Naive thymus-derived CD8-positive, alpha-beta T cell (primary cell): ENCODE measurements around the gene NUP107. TPM values are rescaled to one million over a fixed set of nuclear protein-coding genes. Genes with fewer than 3 reads are reported as not detected.
"Not testable (repeated sequence)": the region's sequence is repeated elsewhere in the genome, so short reads cannot be mapped to it uniquely, and the experiment has no call there.

ENCODE experiments used
- ATAC-seq, 2 donors: fragments of 150-1000 bp; cut with Tn5 transposase in 1 of 2; sonication (Bioruptor Pico), chemical (Tn5 transposase) in 1 of 2; 1 replicate in 1 of 2; 2 replicates in 1 of 2; pipeline ENCODE4 v1.10.0; 2021; ENCODE audit warnings: mild to moderate bottlenecking in 2 of 2, moderate library complexity in 2 of 2
- POLR2A ChIA-PET: fragments of 350-600 bp; sonication (Branson Sonifier 250); formaldehyde crosslinking; loops from one replicate; lab custom pipeline; 2021; ENCODE audit warnings: antibody characterized with exemption; lab: Charles Lee
- DNase-seq, 10 donors: peaks; one replicate each; pipeline versions ENCODE4 v3.0.0 to v3.0.0-alpha.2; 2020 to 2022
- H3K27ac Mint-ChIP-seq, 10 donors: one replicate each; pipeline ENCODE4 v1.8.0; 2020 to 2022; ENCODE audit warnings: mild to moderate bottlenecking in 10 of 10, mixed read lengths in 10 of 10, moderate library complexity in 4 of 10, inconsistent platforms in 1 of 10
- H3K27me3 Mint-ChIP-seq, 5 donors: one replicate each; pipeline ENCODE4 v1.8.0; 2021 to 2022; ENCODE audit warnings: mixed read lengths in 5 of 5
- H3K36me3 Mint-ChIP-seq, 3 donors: one replicate each; pipeline ENCODE4 v1.8.0; 2020 to 2022; ENCODE audit warnings: mixed read lengths in 3 of 3, mild to moderate bottlenecking in 2 of 3, inconsistent platforms in 1 of 3
- H3K4me1 Mint-ChIP-seq, 4 donors: one replicate each; pipeline ENCODE4 v1.8.0; 2021 to 2022; ENCODE audit warnings: mixed read lengths in 4 of 4
- H3K4me3 Mint-ChIP-seq, 10 donors: one replicate each; pipeline ENCODE4 v1.8.0; 2020 to 2022; ENCODE audit warnings: mild to moderate bottlenecking in 10 of 10, mixed read lengths in 10 of 10, moderate library complexity in 6 of 10, inconsistent platforms in 1 of 10
- H3K9me3 Mint-ChIP-seq, 9 donors: one replicate each; pipeline ENCODE4 v1.8.0; 2020 to 2022; ENCODE audit warnings: mixed read lengths in 9 of 9, mild to moderate bottlenecking in 3 of 9, inconsistent platforms in 1 of 9, moderate library complexity in 1 of 9
- polyA plus RNA-seq, 3 donors: library from polyadenylated mRNA; unstranded; fragments of 300-500 nt; fragmentation: Illumina TruSeq; gene quantifications; one replicate each; pipeline ENCODE4 v1.2.3, GENCODE V29; 2021
- total RNA-seq, 8 experiments: library from RNA in 2 of 8; stranded (reverse) in 2 of 8; gene quantifications; one replicate each; pipeline ENCODE4 v1.2.3 and lab custom pipeline; 2021 to 2026

NUP107 gene
- total and polyA plus RNA-seq, 5 experiments from 2014 or later: 21.3 to 78.5 (median 39.0) TPM

GRCh38 chr12:68667896-68668295, 18.9 kb upstream of the NUP107 start:
- peaks cover 0 to 1% (median 0%) of the 10 kb centered on the region in 9 donors for H3K9me3 Mint-ChIP-seq
- POLR2A ChIA-PET: interaction anchor here (0.9 to 2.3 kb wide), 2 partner anchors 19 to 130 kb away, joined by 3 to 6 read pairs; partner anchors contain the start of gene NUP107
- peak; percentile 14 to 30 for ATAC-seq

GRCh38 chr12:68671179-68671578, 15.6 kb upstream of the NUP107 start:
- POLR2A ChIA-PET: interaction anchor here (0.7 to 1.0 kb wide), 3 partner anchors 16 to 218 kb away, joined by 3 to 4 read pairs (median 3); no protein-coding TSS in a partner anchor
- peaks cover 23 to 66% (median 59%) of the 10 kb centered on the region in 4 donors for H3K4me1 Mint-ChIP-seq

More at GRCh38 chr12:68667896-68668295, 18.9 kb upstream of the NUP107 start:
- peaks cover 23 to 68% (median 49%) of the 10 kb centered on the region in 4 donors for H3K4me1 Mint-ChIP-seq
- no peak for DNase-seq
- peak overlapping the region in 8 of 10 donors; percentile 30 to 86 (median 70) for H3K27ac Mint-ChIP-seq
- H3K36me3 Mint-ChIP-seq: peaks cover 0 to 25% (median 2%) of the 10 kb centered on the region in 3 donors
- no peaks in the 10 kb centered on the region for H3K27me3 Mint-ChIP-seq
- H3K4me3 Mint-ChIP-seq: peak overlapping the region in 1 of 10 donors; percentile 27

DNA sequence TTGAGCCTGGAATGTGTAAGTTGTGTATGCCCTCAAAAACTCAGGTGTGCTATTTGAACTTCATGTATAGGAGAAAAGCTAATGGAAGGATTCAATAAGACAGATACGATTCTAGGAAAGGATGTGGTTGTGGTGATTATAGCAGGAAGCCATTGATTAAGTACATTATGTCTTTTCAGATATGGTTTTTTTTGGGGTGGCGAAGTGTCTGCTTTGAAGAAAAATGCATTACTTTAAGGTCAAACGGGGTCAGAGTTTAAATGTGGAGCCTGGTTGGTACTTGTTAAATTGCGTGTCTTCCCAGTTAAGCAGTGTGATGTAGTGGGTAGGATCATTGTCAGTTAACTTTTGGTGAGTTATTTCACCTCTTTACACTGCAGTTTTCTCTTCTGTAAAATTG, 13.0 kb upstream of the NUP107 start:
- Mint-ChIP-seq H3K9me3 (peaks cover 0 to 1% (median 0%) of the 10 kb centered on the region in 9 donors), H3K27ac (peak overlapping the region; percentile 51 to 92 (median 79)), H3K4me3 (peak overlapping the region; percentile 33 to 82 (median 67)), H3K27me3 (no peaks in the 10 kb centered on the region), H3K4me1 (peaks cover 16 to 55% (median 47%) of the 10 kb centered on the region in 4 donors), H3K36me3 (peaks cover 0 to 4% (median 2%) of the 10 kb centered on the region in 3 donors)
- ATAC-seq (peak in 1 of 2 donors; percentile 20), DNase-seq (peak in 5 of 10 donors; percentile 10 to 53 (median 33))
- POLR2A ChIA-PET: interaction anchor here (1.0 to 1.7 kb wide), 3 partner anchors 9 to 308 kb away, joined by 3 to 4 read pairs (median 3); no protein-coding TSS in a partner anchor

More at GRCh38 chr12:68671179-68671578, 15.6 kb upstream of the NUP107 start:
- Mint-ChIP-seq H3K27me3 (no peaks in the 10 kb centered on the region), H3K9me3 (peaks cover 0 to 1% (median 0%) of the 10 kb centered on the region in 9 donors), H3K27ac (peak overlapping the region; percentile 0 to 85 (median 29)), H3K36me3 (peaks cover 0 to 9% (median 4%) of the 10 kb centered on the region in 3 donors), H3K4me3 (peak overlapping the region in 5 of 10 donors; percentile 1 to 16 (median 5))
- DNase-seq (no peak), ATAC-seq (no peak)

- peaks cover 0 to 4% (median 2%) of the 10 kb centered on the region in 3 donors for H3K36me3 Mint-ChIP-seq
- POLR2A ChIA-PET: interaction anchor here (0.8 to 2.1 kb wide), 5 partner anchors 10 to 135 kb away, joined by 3 to 12 read pairs (median 5); partner anchors contain the start of gene RAP1B
- peaks cover 0 to 2% (median 0%) of the 10 kb centered on the region in 9 donors for H3K9me3 Mint-ChIP-seq
- H3K4me3 Mint-ChIP-seq: peak overlapping the region; percentile 43 to 82 (median 71)
- peaks cover 21 to 61% (median 53%) of the 10 kb centered on the region in 4 donors for H3K4me1 Mint-ChIP-seq
- no peaks in the 10 kb centered on the region for H3K27me3 Mint-ChIP-seq
- ATAC-seq: no peak
- peak overlapping the region in 9 of 10 donors; percentile 51 to 98 (median 91) for H3K27ac Mint-ChIP-seq
- DNase-seq: no peak
Measured at GRCh38 chr12:68674376-68674775, 12.4 kb upstream of the NUP107 start.

GRCh38 chr12:68675101-68675842, 11.5 kb upstream of the NUP107 start:
- H3K27me3 Mint-ChIP-seq: no peaks in the 10 kb centered on the region
- peak overlapping the region; percentile 0 to 98 (median 94) for H3K27ac Mint-ChIP-seq

DNA sequence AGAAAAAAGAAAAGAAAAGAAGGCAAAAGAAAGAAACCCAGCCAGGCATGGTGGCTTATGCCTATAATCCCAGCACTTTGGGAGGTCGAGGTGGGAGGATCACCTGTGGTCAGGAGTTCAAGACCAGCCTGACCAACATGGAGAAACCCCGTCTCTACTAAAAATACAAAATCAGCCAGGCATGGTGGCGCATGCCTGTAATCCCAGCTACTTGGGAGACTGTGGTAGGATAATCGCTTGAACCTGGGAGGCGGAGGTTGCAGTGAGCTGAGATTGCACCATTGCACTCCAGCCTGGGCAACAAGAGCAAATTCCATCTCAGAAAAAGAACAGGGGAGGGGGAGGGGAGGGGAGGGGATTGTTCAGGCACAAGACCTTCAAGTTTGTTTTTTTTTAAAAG, 9.9 kb upstream of the NUP107 start:
- not testable (repeated sequence) for H3K36me3 Mint-ChIP-seq, ATAC-seq, H3K27me3 Mint-ChIP-seq, DNase-seq, H3K9me3 Mint-ChIP-seq
- Mint-ChIP-seq H3K27ac (peak overlapping the region in 7 of 10 donors; percentile 0 to 93 (median 82)), H3K4me1 (peaks cover 25 to 63% (median 59%) of the 10 kb centered on the region in 4 donors), H3K4me3 (peak overlapping the region in 3 of 10 donors; percentile 42 to 68 (median 52))
- POLR2A ChIA-PET: interaction anchor here (0.7 to 3.4 kb wide), 6 partner anchors 10 to 353 kb away, joined by 3 to 25 read pairs (median 4); partner anchors contain the start of genes NUP107 and RAP1B

More at GRCh38 chr12:68675101-68675842, 11.5 kb upstream of the NUP107 start:
- peaks cover 0 to 6% (median 2%) of the 10 kb centered on the region in 3 donors for H3K36me3 Mint-ChIP-seq
- peaks cover 25 to 62% (median 60%) of the 10 kb centered on the region in 4 donors for H3K4me1 Mint-ChIP-seq
- peaks cover 0 to 2% (median 0%) of the 10 kb centered on the region in 9 donors for H3K9me3 Mint-ChIP-seq
- peak; percentile 96 to 99 for ATAC-seq
- peak overlapping the region; percentile 43 to 85 (median 75) for H3K4me3 Mint-ChIP-seq
- peak; percentile 58 to 91 (median 76) for DNase-seq
- POLR2A ChIA-PET: interaction anchor here (0.5 to 3.4 kb wide), 12 partner anchors 11 to 136 kb away, joined by 3 to 25 read pairs (median 4); partner anchors contain the start of genes NUP107, RAP1B and SLC35E3

DNA sequence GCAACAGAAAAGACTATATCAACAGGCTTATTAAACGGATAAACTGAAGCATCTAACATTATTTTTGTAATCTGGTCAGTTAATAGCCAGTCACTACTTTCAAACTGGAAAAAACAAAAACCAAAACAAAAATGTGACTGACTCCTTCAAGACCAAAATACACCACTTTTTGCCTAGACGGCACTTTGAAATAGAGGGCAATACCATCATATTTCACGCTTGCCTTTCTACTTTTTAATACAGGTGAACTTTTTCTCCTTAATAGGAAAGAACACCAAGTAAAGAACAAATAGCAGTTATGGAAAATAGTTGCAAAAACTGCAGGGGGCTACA, 550 bp upstream of the NUP107 start:
- POLR2A ChIA-PET: interaction anchor here (0.6 to 3.1 kb wide), 12 partner anchors 10 to 238 kb away, joined by 3 to 25 read pairs (median 5); partner anchors contain the start of genes MDM2, RAP1B and SLC35E3
- peak overlapping the region; percentile 93 to 99 (median 98) for H3K4me3 Mint-ChIP-seq
- H3K36me3 Mint-ChIP-seq: peaks cover 0 to 27% (median 13%) of the 10 kb centered on the region in 3 donors
- no peaks in the 10 kb centered on the region for H3K27me3 Mint-ChIP-seq
- peaks cover 11 to 55% (median 44%) of the 10 kb centered on the region in 4 donors for H3K4me1 Mint-ChIP-seq
- DNase-seq (no peak), ATAC-seq (peak in 1 of 2 donors; percentile 7)
- peak overlapping the region; percentile 98 to 100 (median 99) for H3K27ac Mint-ChIP-seq
- no peaks in the 10 kb centered on the region for H3K9me3 Mint-ChIP-seq

DNA sequence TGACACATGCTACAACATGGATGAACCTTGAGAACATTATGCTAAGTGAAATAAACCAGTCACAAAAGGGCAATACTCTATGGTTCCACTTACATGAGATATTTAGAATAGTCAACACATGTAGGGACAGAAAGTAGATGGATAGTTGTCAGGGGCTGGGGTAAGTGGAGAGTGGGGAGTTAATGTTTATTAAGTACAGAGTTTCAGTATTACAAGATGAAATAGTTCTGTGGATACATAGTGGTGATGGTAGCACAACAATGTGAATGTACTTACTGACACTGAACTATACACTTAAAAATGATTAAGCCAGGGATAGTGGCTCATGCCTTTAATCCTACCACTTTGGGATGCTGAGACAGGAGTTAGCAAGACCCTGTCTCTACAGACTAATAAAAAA, 8.7 kb downstream of the NUP107 start:
- DNase-seq: no peak
- Mint-ChIP-seq H3K36me3 (peaks cover 0 to 89% (median 40%) of the 10 kb centered on the region in 3 donors), H3K27ac (no peak overlapping the region), H3K4me1 (peaks cover 0 to 2% (median 0%) of the 10 kb centered on the region in 4 donors), H3K4me3 (no peak overlapping the region), H3K9me3 (no peaks in the 10 kb centered on the region), H3K27me3 (no peaks in the 10 kb centered on the region)
- no peak for ATAC-seq
- POLR2A ChIA-PET: interaction anchor here (1.2 kb wide), 1 partner anchor 45 kb away, joined by 4 read pairs; no protein-coding TSS in a partner anchor

GRCh38 chr12:68699486-68699885, 12.7 kb downstream of the NUP107 start:
- no peaks in the 10 kb centered on the region for H3K9me3 Mint-ChIP-seq
- no peaks in the 10 kb centered on the region for H3K27me3 Mint-ChIP-seq
- peaks cover 0 to 2% (median 0%) of the 10 kb centered on the region in 4 donors for H3K4me1 Mint-ChIP-seq
- POLR2A ChIA-PET: no interaction called here
- ATAC-seq (no peak), DNase-seq (no peak)
- peaks cover 6 to 80% (median 30%) of the 10 kb centered on the region in 3 donors for H3K36me3 Mint-ChIP-seq
- H3K4me3 Mint-ChIP-seq: no peak overlapping the region
- peak overlapping the region in 3 of 10 donors; percentile 15 to 56 (median 27) for H3K27ac Mint-ChIP-seq

DNA sequence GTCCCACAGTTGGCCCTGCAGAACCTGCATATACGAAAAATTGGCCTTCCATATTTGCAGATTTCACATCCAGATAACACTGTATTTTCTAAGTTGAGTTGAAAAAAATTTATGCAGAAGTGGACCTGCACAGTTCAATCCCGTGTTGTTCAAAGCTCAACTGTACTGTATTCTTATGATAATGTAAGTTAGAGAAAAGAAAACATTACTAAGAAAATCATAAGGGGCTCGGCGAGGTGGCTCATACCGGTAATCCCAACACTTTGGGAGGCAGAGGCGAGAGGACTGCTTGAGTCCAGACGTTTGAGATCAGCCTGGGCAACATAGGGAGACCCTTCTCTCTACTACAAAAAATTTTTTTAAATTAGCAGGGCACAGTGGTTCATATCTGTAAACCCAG, 41.0 kb downstream of the NUP107 start:
- Mint-ChIP-seq H3K27me3 (no peaks in the 10 kb centered on the region), H3K27ac (peak overlapping the region in 1 of 10 donors; percentile 41), H3K4me3 (no peak overlapping the region), H3K4me1 (no peaks in the 10 kb centered on the region), H3K36me3 (peaks cover 0 to 73% (median 20%) of the 10 kb centered on the region in 3 donors), H3K9me3 (no peaks in the 10 kb centered on the region)
- no peak for ATAC-seq
- POLR2A ChIA-PET: no interaction called here
- DNase-seq: no peak

DNA sequence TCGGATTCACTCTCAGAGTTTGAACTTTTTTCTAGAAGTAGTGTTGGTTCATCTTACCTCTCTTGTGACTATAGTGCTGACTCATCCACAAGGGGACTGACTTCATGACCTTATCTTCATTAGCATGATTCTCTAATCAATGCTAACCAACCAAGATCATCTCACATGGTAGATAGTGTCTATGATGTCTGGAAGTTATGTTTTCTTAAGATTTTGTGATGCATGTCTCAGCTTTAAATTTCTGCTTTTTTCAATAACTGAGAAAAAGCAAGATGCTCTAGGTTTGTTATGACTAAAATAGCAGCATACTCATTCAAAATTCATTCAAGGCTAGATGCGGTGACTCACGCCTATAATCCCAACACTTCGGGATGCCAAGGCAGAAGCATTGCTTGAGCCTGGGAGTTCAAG, 46.9 kb downstream of the NUP107 start:
- POLR2A ChIA-PET: no interaction called here
- Mint-ChIP-seq H3K4me1 (no peaks in the 10 kb centered on the region), H3K27ac (no peak overlapping the region), H3K9me3 (no peaks in the 10 kb centered on the region), H3K4me3 (no peak overlapping the region), H3K36me3 (peaks cover 0 to 75% (median 18%) of the 10 kb centered on the region in 3 donors), H3K27me3 (no peaks in the 10 kb centered on the region)
- ATAC-seq: no peak
- no peak for DNase-seq

- Mint-ChIP-seq H3K27ac (peak overlapping the region in 2 of 10 donors; percentile 8 to 26), H3K27me3 (no peaks in the 10 kb centered on the region), H3K4me3 (no peak overlapping the region), H3K36me3 (peaks cover 0 to 50% (median 8%) of the 10 kb centered on the region in 3 donors), H3K9me3 (no peaks in the 10 kb centered on the region), H3K4me1 (peaks cover 0 to 10% (median 5%) of the 10 kb centered on the region in 4 donors)
- no peak for DNase-seq
- ATAC-seq: no peak
- POLR2A ChIA-PET: interaction anchor here (0.5 to 1.4 kb wide), 2 partner anchors 68 to 331 kb away, joined by 3 read pairs; no protein-coding TSS in a partner anchor
Measured at GRCh38 chr12:68739891-68740290, 53.1 kb downstream of the NUP107 start.
